ENCODE measurements around the gene DBH.

DNA sequence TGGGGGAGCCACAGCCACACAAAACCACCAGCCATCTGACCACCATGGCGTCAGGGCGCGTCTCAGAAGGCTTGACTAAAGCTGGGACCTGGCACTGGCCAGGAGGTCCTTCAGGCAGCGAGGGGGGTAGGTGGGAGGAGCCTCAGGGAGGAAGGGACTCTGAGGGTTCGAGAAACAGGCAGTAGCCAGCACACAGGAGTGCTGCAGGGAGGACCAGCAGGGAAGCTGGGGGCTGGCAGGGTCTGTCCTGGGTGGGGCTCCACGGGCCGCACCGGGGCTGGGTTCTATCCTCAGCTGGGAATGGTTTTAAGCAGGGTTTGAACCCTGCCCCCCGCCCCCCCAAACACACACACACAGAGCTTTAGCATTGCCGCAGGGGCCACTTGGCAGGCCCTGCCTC is 34.4 kb upstream of the DBH start:
- TF ChIP-seq, protein P1, sequence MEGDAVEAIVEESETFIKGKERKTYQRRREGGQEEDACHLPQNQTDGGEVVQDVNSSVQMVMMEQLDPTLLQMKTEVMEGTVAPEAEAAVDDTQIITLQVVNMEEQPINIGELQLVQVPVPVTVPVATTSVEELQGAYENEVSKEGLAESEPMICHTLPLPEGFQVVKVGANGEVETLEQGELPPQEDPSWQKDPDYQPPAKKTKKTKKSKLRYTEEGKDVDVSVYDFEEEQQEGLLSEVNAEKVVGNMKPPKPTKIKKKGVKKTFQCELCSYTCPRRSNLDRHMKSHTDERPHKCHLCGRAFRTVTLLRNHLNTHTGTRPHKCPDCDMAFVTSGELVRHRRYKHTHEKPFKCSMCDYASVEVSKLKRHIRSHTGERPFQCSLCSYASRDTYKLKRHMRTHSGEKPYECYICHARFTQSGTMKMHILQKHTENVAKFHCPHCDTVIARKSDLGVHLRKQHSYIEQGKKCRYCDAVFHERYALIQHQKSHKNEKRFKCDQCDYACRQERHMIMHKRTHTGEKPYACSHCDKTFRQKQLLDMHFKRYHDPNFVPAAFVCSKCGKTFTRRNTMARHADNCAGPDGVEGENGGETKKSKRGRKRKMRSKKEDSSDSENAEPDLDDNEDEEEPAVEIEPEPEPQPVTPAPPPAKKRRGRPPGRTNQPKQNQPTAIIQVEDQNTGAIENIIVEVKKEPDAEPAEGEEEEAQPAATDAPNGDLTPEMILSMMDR (IDR thresholded peaks at IDR 0.05; ENCODE audit: insufficient read depth, low read length) = no peak
- TF ChIP-seq GABPA (IDR thresholded peaks at IDR 0.05; ENCODE audit: low read depth) (no peak), REST (IDR thresholded peaks at IDR 0.05; ENCODE audit: insufficient replicate concordance, low read depth) (no peak), POLR2AphosphoS5 (IDR thresholded peaks at IDR 0.05; ENCODE audit: low read depth) (no peak)
